ENCODE data around the gene AP3D1.

Gene AP3D1

GRCh38 chr19:2193807-2194206 is 42.4 kb upstream of the AP3D1 start:
- peaks cover 100% of the 10 kb centered on the region for H4K20me1 ChIP-seq
- no peak for TF ChIP-seq Cebpa-rat (IDR thresholded peaks at IDR 0.05)

DNA sequence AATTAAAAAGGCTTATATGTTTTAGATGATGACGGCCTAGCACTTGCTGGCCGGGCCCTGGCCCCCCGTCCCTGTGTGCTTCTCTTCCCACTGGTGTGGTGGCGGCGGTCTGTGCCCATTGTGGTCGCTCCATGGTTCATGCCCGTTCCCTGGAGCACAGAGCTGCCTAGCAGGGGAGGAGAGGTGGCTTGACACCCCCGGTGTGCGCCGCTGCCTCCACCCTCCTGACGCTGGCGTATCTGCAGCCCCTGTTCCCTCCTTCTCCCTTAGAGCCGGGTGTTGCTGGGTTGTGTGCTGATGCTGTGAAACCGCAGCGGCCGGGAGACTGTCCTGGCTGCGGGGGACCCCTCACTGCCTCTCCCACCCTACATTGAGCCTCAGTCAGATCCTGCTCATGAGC is 41.5 kb upstream of the AP3D1 start:
- peaks cover 94% of the 10 kb centered on the region for H3K36me3 ChIP-seq
- no peak overlapping the region for H3K9ac ChIP-seq

More at GRCh38 chr19:2193807-2194206, 42.4 kb upstream of the AP3D1 start:
- Histone ChIP-seq H3K36me3 (peaks cover 99% of the 10 kb centered on the region), H3K9ac (no peak overlapping the region), H3K4me3 (no peak overlapping the region), H3K27me3 (no peaks in the 10 kb centered on the region), H3K9me3 (no peaks in the 10 kb centered on the region), H3K27ac (no peak overlapping the region), H3K4me1 (peaks cover 48% of the 10 kb centered on the region), H3K4me2 (no peak overlapping the region)

DNA sequence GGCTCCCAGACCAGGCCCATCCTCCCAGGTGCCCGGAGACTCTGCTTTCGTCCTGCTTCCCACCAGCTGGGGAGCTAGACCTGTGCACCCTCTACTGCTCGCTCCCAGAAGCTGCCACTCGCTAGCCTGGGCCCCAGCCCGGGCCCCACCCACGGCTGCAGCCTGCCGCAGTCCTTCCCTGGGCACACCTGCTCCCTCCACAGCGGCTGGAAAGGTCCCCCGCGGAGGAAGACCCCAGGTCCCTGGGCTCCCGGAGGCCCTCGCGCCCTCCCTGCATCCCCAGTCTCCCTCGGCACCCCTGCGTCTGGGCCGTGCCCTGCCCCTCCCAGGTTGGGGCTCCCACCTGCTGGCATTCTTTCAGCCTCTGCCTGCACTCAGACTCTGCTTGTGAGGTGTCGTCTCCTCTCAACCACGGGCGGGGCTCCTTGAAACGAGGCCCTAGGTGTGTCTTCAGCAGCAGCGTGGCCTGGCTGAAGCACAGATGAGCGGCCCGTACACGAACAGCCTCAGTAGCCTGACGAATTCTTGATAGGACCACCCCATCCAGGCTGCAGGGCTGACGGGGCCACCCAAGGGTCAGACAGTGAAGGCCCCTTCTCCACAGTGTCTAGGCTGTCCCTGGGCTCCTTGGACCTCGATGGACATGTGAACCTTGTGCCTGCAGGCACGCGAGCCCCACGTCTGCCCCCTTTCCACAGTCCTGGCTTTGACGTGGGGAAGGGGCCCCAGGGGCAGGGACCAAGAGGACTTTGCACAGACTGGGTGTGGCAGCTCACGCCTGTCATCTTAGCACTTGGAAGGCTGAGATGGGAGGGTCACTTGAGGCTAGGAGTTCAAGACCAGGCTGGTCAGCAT is 40.3 kb upstream of the AP3D1 start:
- Histone ChIP-seq H3K4me1 (peaks cover 46% of the 10 kb centered on the region), H3K4me2 (no peak overlapping the region), H4K20me1 (peaks cover 99% of the 10 kb centered on the region), H3K9ac (no peak overlapping the region), H3K27me3 (no peaks in the 10 kb centered on the region), H3K9me3 (peaks cover 7% of the 10 kb centered on the region), H3K4me3 (no peak overlapping the region), H3K36me3 (peaks cover 91% of the 10 kb centered on the region), H3K27ac (no peak overlapping the region)
- TF ChIP-seq Cebpa-rat (IDR thresholded peaks at IDR 0.05): no peak

More for the DNA sequence above, 41.5 kb upstream of the AP3D1 start:
- no peaks in the 10 kb centered on the region for H3K9me3 ChIP-seq
- H3K4me2 ChIP-seq: no peak overlapping the region
- H3K27ac ChIP-seq: no peak overlapping the region
- no peaks in the 10 kb centered on the region for H3K27me3 ChIP-seq
- H4K20me1 ChIP-seq: peaks cover 99% of the 10 kb centered on the region
- H3K4me1 ChIP-seq: peaks cover 47% of the 10 kb centered on the region
- H3K4me3 ChIP-seq: no peak overlapping the region
- no peak for TF ChIP-seq Cebpa-rat (IDR thresholded peaks at IDR 0.05)

GRCh38 chr19:2190848-2191455 is 39.6 kb upstream of the AP3D1 start:
- no peak overlapping the region for H3K9ac ChIP-seq
- no peak for TF ChIP-seq Cebpa-rat (IDR thresholded peaks at IDR 0.05)

GRCh38 chr19:2189880-2190279 is 38.5 kb upstream of the AP3D1 start:
- TF ChIP-seq Cebpa-rat (IDR thresholded peaks at IDR 0.05): no peak
- Histone ChIP-seq H3K4me3 (no peak overlapping the region), H3K27ac (peak overlapping the region; percentile 64), H4K20me1 (peaks cover 99% of the 10 kb centered on the region), H3K9me3 (peaks cover 16% of the 10 kb centered on the region), H3K4me2 (peak overlapping the region; percentile 70), H3K36me3 (peaks cover 91% of the 10 kb centered on the region), H3K4me1 (peaks cover 47% of the 10 kb centered on the region), H3K9ac (peak overlapping the region; percentile 61; the same call in 1 of the 2 replicates), H3K27me3 (no peaks in the 10 kb centered on the region)

More at GRCh38 chr19:2190848-2191455, 39.6 kb upstream of the AP3D1 start:
- H4K20me1 ChIP-seq: peaks cover 99% of the 10 kb centered on the region
- H3K36me3 ChIP-seq: peaks cover 91% of the 10 kb centered on the region
- no peaks in the 10 kb centered on the region for H3K27me3 ChIP-seq
- H3K4me1 ChIP-seq: peaks cover 44% of the 10 kb centered on the region
- H3K9me3 ChIP-seq: peaks cover 14% of the 10 kb centered on the region
- H3K4me2 ChIP-seq: no peak overlapping the region
- peak overlapping the region; percentile 64; the same call in 1 of the 2 replicates for H3K27ac ChIP-seq
- H3K4me3 ChIP-seq: no peak overlapping the region

DNA sequence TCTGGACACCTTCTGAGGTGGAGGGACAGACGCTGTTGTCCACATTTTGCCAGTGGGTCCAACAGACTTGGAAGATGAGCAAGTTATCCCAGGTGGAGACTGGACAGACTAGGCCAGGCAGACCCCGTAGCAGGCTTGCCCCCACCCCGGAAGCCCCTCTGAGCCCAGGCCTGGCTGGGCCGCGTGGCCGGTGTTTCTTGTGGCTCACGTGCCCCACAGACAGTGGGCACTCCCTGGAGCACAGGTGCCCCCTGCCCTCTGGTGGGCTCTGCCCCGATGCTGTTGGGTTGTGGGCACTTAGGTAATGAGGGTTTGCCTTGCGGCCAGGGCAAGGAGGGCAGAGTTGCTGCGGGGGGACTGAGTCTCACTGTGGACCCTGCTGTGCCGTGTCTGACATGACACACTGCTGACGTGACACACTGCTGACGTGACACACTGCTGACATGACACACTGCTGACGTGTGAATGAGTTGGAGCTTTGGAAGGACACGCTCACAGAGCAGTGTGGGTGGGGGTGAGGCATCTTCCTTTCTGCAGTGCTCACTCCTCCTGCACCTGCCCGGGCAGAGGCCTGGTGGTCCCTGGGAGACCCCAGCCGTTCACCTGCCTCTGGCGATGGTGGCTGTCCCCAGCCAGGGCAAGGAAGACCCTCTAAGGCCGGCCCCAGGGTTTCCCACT is 37.5 kb upstream of the AP3D1 start:
- H3K9ac ChIP-seq: peak overlapping the region; percentile 61

GRCh38 chr19:2187159-2187558 is 35.8 kb upstream of the AP3D1 start:
- no peak for TF ChIP-seq Cebpa-rat (IDR thresholded peaks at IDR 0.05)
- Histone ChIP-seq H4K20me1 (peaks cover 99% of the 10 kb centered on the region), H3K9me3 (peaks cover 16% of the 10 kb centered on the region), H3K36me3 (peaks cover 91% of the 10 kb centered on the region), H3K27ac (0 out of 2 replicates have a peak overlapping the region, but pooled peaks have one; percentile 6), H3K4me3 (no peak overlapping the region), H3K9ac (no peak overlapping the region), H3K4me2 (peak overlapping the region; percentile 76), H3K4me1 (peaks cover 59% of the 10 kb centered on the region), H3K27me3 (no peaks in the 10 kb centered on the region)

More for the DNA sequence above, 37.5 kb upstream of the AP3D1 start:
- H3K36me3 ChIP-seq: peaks cover 91% of the 10 kb centered on the region
- TF ChIP-seq Cebpa-rat (IDR thresholded peaks at IDR 0.05): no peak
- peaks cover 57% of the 10 kb centered on the region for H3K4me1 ChIP-seq
- peaks cover 99% of the 10 kb centered on the region for H4K20me1 ChIP-seq
- H3K4me2 ChIP-seq: peak overlapping the region; percentile 70
- peak overlapping the region; percentile 64 for H3K27ac ChIP-seq
- H3K27me3 ChIP-seq: no peaks in the 10 kb centered on the region
- peaks cover 16% of the 10 kb centered on the region for H3K9me3 ChIP-seq
- H3K4me3 ChIP-seq: no peak overlapping the region

- H3K27ac ChIP-seq: no peak overlapping the region
- no peak for TF ChIP-seq Cebpa-rat (IDR thresholded peaks at IDR 0.05)
- H3K36me3 ChIP-seq: peaks cover 90% of the 10 kb centered on the region
- H3K4me3 ChIP-seq: no peak overlapping the region
- H4K20me1 ChIP-seq: peaks cover 99% of the 10 kb centered on the region
- H3K4me2 ChIP-seq: no peak overlapping the region
- H3K9me3 ChIP-seq: peaks cover 16% of the 10 kb centered on the region
- H3K4me1 ChIP-seq: peaks cover 59% of the 10 kb centered on the region
- no peak overlapping the region for H3K9ac ChIP-seq
- H3K27me3 ChIP-seq: no peaks in the 10 kb centered on the region
Measured at GRCh38 chr19:2186071-2186846, 34.9 kb upstream of the AP3D1 start.

DNA sequence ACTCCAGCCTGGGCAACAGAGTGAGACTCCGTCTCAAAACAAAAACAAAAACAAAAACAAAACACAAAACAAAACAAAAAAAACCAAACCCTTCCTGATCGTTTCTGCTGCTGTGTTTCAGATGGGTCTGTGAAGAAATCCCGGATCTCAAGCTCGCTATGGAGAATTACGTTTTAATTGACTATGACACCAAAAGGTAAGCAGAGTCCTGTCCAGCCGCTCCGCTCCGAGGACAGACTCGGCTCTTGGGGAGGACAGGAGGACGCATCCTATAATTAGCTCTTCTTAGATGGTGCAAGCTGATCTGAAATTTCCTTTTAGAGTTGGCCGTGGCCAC is 34.3 kb upstream of the AP3D1 start:
- peaks cover 90% of the 10 kb centered on the region for H3K36me3 ChIP-seq
- H3K9me3 ChIP-seq: peaks cover 16% of the 10 kb centered on the region
- H4K20me1 ChIP-seq: peaks cover 99% of the 10 kb centered on the region
- no peaks in the 10 kb centered on the region for H3K27me3 ChIP-seq
- H3K27ac ChIP-seq: no peak overlapping the region
- no peak overlapping the region for H3K4me2 ChIP-seq
- H3K4me1 ChIP-seq: peaks cover 63% of the 10 kb centered on the region
- TF ChIP-seq Cebpa-rat (IDR thresholded peaks at IDR 0.05): no peak
- H3K9ac ChIP-seq: no peak overlapping the region
- no peak overlapping the region for H3K4me3 ChIP-seq
